ENCODE data around the gene DOCK9.
A peak's percentile ranks its signal among the peaks of the same experiment; 100 is the strongest.

The DOCK9 gene

DNA sequence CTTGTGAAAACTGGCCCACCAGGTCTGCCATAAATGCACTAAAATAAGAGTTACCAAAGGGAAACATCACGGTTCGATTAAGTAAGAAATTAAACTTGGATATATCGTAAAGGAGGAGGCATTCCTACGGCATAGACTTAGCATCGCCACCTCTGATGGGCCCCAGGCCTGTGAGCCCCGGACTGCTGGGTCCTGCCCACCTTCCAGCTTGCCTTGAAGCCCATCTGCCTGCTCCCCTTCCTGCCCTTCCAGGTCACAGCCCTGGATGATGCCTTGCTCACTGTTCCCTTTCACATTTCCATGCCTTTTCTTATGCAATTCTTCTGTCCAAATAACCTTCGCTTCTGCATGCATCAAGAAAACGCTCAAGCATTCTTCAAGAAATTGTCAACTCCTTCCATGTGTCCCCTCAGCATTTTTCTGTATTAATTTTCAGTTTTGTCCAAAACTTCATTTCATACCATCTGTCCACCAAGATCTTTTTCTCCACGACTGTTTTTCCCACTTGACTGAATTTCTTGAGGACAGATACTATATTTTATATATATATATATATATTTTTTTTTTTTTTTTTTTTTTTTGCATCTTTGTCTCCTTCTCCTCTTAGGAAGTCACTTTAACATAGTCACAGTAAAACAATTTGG lies 91.2 kb downstream of the DOCK9 start:
- DNase-seq: no peak

GRCh38 chr13:98885600-98885999 lies 92.3 kb downstream of the DOCK9 start:
- no peak for DNase-seq

- DNase-seq: no peak
Observed at GRCh38 chr13:98883998-98884397, 93.9 kb downstream of the DOCK9 start.

DNA sequence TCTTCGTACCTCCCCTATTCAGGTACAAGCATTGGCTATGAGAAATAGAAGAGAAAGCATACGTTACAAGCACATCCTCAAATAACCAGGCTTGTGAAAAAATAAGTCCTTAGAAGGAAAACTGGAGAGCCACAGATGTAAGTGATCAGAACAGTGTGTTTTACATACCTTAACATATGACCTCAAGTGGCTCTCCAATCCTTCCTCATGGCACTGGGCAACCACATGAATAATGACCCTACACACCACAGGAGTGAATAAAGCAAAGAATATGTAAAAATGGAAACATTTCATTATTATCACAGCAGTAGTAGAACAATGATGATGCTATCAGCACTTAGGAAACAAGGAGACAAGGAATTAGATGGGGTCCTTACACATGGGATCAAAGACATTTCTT lies 96.5 kb downstream of the DOCK9 start:
- DNase-seq: no peak

DNA sequence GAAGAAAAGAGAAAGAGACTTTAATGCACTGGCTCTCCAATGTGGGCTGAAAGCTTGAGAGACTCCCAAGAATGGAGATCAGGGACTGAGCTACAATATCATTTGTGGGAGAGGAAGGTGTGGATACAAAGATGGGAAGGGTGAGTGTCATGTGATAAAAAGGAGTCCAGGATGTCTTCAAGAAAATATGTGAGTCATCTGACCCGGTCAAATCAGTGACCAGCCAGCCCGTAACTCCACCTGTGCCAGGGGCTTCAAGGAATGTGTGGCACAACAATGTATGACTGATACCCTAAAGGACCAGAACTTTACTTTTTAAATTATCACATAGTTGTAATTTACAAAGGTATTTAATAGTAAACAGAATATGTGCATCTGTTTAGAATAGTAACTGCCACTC lies 97.2 kb downstream of the DOCK9 start:
- DNase-seq: no peak

DNA sequence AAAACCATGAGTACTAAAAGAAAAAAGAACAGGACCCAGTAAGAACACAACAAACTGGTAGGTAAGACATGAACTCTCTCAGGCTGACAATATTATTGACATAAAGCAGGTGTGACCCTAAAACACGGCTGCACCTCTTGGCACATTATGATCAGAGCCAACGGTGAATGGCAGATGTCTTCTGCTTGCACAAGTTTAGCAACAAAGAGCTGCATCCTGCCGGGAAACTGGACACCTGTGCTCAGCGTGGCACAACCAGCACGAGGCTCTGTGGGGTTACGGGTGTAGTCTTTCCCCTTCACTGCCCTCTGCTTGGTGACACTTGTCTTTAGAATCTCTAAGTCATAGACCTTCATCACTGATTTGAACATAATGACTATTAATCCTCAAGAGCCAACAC lies 97.9 kb downstream of the DOCK9 start:
- no peak for DNase-seq

GRCh38 chr13:98879127-98879520 lies 98.7 kb downstream of the DOCK9 start:
- DNase-seq: no peak

GRCh38 chr13:98878486-98879126 lies 99.3 kb downstream of the DOCK9 start:
- peak in 38 of 56 donors; percentile 5 to 70 (median 30) for DNase-seq

GRCh38 chr13:98877936-98878335 lies 99.9 kb downstream of the DOCK9 start:
- DNase-seq: no peak

GRCh38 chr13:98877466-98877865 lies 100.4 kb downstream of the DOCK9 start:
- DNase-seq: no peak

- no peak for DNase-seq
Observed at GRCh38 chr13:98875146-98875729, 102.6 kb downstream of the DOCK9 start.

DNA sequence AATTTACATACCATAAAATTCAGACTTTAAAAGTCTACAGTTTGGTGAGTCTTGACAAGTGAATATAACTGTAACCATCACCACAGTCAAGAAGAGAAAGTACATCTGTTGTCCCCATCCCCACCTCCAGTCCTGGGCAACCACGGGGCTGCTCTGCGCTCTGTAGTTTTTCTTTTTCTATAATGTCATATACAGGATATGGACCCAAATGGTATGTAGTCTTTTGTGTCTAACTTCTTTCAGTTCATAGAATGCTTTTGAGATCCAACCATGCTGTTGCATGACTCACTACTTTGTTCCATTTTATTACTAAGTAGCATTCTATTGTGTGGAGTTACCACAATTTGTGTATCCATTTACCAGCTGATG lies 103.9 kb downstream of the DOCK9 start:
- DNase-seq: no peak

DNA sequence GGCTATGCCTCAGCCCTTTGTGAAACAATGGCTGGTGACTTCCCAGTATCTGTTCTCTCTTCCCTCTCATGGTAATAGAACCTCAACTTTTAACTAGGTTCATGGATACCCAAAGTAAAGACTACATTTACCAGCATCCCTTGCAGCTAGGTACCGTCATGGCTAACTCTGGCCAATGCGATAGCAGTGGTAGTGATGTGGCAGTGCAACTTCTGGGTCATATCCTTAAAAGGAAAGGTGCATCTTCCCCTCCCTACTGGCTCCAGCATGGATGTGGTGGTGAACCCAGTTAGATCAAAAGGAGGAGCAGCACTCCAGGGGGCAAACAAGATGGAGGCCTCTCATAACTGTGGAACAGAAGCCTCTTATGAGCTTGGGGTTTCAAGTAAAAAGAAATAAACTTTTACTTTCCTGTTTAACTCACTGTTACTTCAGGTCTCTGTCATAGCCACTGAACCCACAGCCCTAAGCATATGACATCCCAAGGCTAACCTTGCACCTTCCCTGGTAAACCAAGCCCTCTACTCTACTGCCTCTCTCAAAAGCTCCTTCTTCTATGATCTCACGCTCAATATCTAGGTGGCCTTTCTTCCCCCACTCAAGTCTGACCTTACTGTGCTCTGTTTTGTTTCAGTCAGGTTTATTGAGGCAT lies 104.4 kb downstream of the DOCK9 start:
- no peak for DNase-seq

GRCh38 chr13:98871727-98872126 lies 106.1 kb downstream of the DOCK9 start:
- DNase-seq: no peak

GRCh38 chr13:98869408-98870090 lies 108.3 kb downstream of the DOCK9 start:
- no peak for DNase-seq

DNA sequence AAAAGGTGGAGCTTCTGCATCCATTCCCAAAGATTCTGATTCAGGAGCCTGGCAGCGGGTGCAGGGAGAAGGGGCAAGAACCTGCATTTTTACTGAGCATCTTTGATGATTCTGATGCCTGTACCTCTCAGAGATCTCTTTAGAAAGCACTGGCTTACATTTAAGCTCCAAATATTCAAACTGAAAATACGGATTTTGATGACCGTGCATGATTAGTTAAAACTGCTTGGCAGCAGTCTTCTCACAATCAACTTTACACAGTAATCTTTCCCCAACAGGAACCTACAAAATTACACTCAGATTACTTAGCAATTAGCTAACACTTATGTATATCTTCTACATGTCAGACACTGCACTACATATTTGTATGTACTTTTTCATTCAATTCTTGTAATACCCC lies 108.9 kb downstream of the DOCK9 start:
- no peak for DNase-seq

DNA sequence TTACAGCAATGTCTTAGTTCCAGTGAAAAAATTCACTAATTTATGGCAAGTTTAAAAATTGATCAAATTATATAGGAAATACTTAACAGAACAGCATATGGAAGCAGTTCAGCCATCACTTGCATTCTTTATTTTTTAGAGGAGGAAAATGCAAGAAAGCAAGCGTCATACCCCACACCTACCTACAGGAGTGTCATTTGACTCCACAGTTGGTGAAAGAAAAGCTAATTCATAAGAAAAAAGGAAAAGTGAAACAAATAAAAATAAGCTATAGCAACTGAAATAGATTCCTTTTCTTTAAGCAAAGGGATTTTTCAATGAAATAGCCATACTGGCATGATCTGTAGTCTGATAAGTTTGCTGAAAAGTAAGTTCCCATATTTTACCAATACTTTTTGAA lies 111.0 kb downstream of the DOCK9 start:
- DNase-seq: no peak

- DNase-seq: no peak
Observed at GRCh38 chr13:98860491-98860890, 117.4 kb downstream of the DOCK9 start.

DNA sequence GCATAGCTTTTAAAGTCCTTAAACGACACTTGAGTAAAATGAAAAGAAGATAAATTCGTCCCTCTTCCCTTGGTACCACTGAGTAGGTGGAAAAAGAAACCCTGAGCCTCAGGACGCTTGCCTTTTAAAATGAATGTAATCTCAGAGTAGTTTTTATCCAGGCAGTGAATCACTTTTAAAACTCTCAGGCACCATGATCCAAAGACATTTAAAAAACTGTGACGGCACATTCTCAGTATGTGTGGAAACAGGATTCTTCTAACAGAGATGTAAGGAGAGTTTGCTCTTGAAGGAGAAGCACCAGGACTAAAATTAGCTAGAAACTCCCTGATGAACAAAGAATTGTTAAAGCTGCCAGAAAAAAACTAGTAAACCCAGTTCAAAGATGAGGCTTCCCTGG lies 119.7 kb downstream of the DOCK9 start:
- no peak for DNase-seq

DNA sequence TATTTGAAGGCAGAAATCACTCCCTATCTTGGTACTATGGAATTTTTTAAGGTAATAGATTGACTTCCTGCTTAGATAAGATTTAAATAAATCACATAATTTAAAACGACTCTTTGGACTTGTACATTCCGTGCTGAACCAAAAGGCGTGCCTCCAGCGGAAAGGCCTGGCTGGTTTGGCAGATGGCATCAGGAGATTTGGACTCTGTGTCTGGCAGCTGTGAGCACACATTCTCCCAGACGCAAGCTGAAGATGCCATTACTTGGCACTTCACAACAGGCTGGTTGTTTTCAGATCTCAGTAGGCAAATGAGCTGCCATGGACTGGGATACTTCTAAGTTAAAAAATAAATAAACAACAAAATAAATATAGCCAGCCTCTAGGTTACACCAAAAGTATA lies 120.9 kb downstream of the DOCK9 start:
- DNase-seq: peak in 27 of 56 donors; percentile 6 to 70 (median 24)

DNA sequence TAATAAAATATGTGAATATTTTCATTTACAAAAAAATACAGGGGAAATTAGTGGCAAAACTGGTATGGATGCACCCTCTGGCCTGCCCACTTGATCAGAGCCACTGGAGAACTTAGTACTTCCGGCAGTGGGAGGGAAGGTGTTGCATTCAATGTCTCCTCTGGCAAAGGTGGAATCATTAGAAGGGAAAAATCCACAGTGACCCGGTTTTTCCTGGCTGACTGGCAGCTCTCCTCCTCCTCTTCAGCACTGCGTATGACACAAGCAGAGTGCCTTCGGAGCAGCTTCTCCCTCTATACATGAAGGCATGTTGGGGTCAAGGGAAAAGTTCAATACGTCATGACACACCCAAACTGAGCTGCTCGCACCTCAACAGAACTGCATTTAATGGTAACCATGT lies 123.4 kb downstream of the DOCK9 start:
- no peak for DNase-seq

- DNase-seq: no peak
Observed at GRCh38 chr13:98853771-98854221, 124.1 kb downstream of the DOCK9 start.
